Adrenal gland (tissue), 12 donors: ENCODE data around the gene AKAP5. TPM values are rescaled to one million over a fixed set of nuclear protein-coding genes. Genes with fewer than 3 reads are reported as not detected.
A peak's percentile ranks its signal among the peaks of the same experiment; 100 is the strongest.

ENCODE experiments used
- DNase-seq, 7 donors: peaks; one replicate each; pipeline ENCODE4 v3.0.0-alpha.2; 2019 to 2020
- H3K27ac ChIP-seq, 5 donors: fragments of 200-600 bp; sonication (generic) in 4 of 5; 1 replicate in 3 of 5; 2 replicates in 2 of 5; pipeline versions ENCODE4 v1.5.1 to v1.8.0; 2016 to 2020; ENCODE audit warnings: mild to moderate bottlenecking in 1 of 5
- H3K27me3 ChIP-seq: fragments of 200-600 bp; 2 replicates; pipeline ENCODE4 v1.8.0; 2021
- H3K36me3 ChIP-seq, 2 donors: fragments of 200-600 bp; replicated peaks in 1 of 2; 1 replicate in 1 of 2; 2 replicates in 1 of 2; pipeline versions ENCODE4 v1.5.1 to v1.8.0; 2018 to 2022
- H3K4me1 ChIP-seq, 2 donors: fragments of 200-600 bp; replicated peaks in 1 of 2; 1 replicate in 1 of 2; 2 replicates in 1 of 2; pipeline versions ENCODE4 v1.5.1 to v1.8.0; 2018 to 2021
- H3K4me3 ChIP-seq, 4 donors: fragments of 200-600 bp; sonication (generic) in 3 of 4; one replicate each; pipeline ENCODE4 v1.5.1; 2016 to 2018
- H3K9me3 ChIP-seq, 3 donors: fragments of 200-600 bp; sonication (generic) in 1 of 3; replicated peaks in 1 of 3; 1 replicate in 2 of 3; 2 replicates in 1 of 3; pipeline versions ENCODE4 v1.5.1 to v1.8.0; 2016 to 2021
- POLR2A ChIP-seq, 2 donors: fragments of 450-650 bp; IDR thresholded peaks; one replicate each; pipeline ENCODE4 v1.6.1; 2017; ENCODE audit warnings: antibody characterized with exemption in 2 of 2, mild to moderate bottlenecking in 2 of 2, moderate library complexity in 1 of 2
- WGBS, 4 donors: extraction: QIAGEN DNeasy Blood & Tissue Kit in 2 of 4; methylation state at CpG; one replicate each; pipeline versions ENCODE4 v1.1.5 to v1.1.7; 2013 to 2017; 5-methylcytosine and 5-hydroxymethylcytosine counted together
- intact Hi-C, 2 donors: fragments of 100-400 bp; cut with DNase I; formaldehyde crosslinking; loops; one replicate each; pipeline versions ENCODE4 v1.14.1 to v1.15.0; 2022 to 2023
- polyA plus RNA-seq, 3 donors: library from polyadenylated mRNA; stranded (reverse); fragments of 200-250 nt in 2 of 3; fragments of 350-450 nt in 1 of 3; fragmentation: Illumina TruSeq in 1 of 3; extraction: RNeasy Lipid Tissue Mini Kit (QIAGEN cat#74804) in 1 of 3; gene quantifications; one replicate each; pipeline ENCODE4 v1.2.3, GENCODE V29; 2013 to 2014
- total RNA-seq, 9 donors: library from RNA; depleted of rRNA in 4 of 9; stranded (reverse); fragments of >200 nt in 4 of 9; fragments of 120-200 nt in 1 of 9; fragmentation: NEBNext Ultra II Directional in 1 of 9; extraction: Animal tissue kit (Norgen Biotek cat#: 25700) in 1 of 9; gene quantifications; one replicate each; pipeline versions ENCODE4 v1.1.0 to v1.2.4, GENCODE V29; 2013 to 2023
- TF ChIP-seq, protein P1 (sequence below), 6 experiments: fragments of 450-650 bp in 4 of 6; fragments of 200-600 bp in 2 of 6; sonication (generic) in 1 of 6; IDR thresholded peaks; 1 replicate in 5 of 6; 2 replicates in 1 of 6; pipeline versions ENCODE4 v1.5.1 to v1.8.0; 2016 to 2021; ENCODE audit warnings: antibody characterized with exemption in 6 of 6, mild to moderate bottlenecking in 2 of 6, moderate library complexity in 1 of 6
- donor health status: healthy with polysubstance abuse.
- donor health status: Bipolar disorder and iron deficiency.
- donor health status: DM: yes; HTN: yes; CAD: no.
- donor health status: DM: no; HTN: no; CAD: no.
- donor health status: DM: no; HTN: no; CAD: no.
- donor health status: DM: yes; HTN: yes; CAD: no.

Gene AKAP5
- total and polyA plus RNA-seq, 12 donors: 0.06 to 0.78 (median 0.26) TPM

- intact Hi-C loops: no loop called here
- no peak for DNase-seq
- Histone ChIP-seq H3K9me3 (no peaks in the 10 kb centered on the region), H3K4me3 (no peak overlapping the region), H3K27me3 (no peaks in the 10 kb centered on the region), H3K36me3 (peaks cover 0 to 16% of the 10 kb centered on the region in 2 donors), H3K4me1 (peaks cover 5 to 10% of the 10 kb centered on the region in 2 donors), H3K27ac (no peak overlapping the region)
- WGBS, 4 donors: 90 to 96% (median 94%) methylated on average over 3 of the region's 3 CpGs
- TF ChIP-seq POLR2A (IDR thresholded peaks at IDR 0.05): no peak
- TF ChIP-seq, protein P1, sequence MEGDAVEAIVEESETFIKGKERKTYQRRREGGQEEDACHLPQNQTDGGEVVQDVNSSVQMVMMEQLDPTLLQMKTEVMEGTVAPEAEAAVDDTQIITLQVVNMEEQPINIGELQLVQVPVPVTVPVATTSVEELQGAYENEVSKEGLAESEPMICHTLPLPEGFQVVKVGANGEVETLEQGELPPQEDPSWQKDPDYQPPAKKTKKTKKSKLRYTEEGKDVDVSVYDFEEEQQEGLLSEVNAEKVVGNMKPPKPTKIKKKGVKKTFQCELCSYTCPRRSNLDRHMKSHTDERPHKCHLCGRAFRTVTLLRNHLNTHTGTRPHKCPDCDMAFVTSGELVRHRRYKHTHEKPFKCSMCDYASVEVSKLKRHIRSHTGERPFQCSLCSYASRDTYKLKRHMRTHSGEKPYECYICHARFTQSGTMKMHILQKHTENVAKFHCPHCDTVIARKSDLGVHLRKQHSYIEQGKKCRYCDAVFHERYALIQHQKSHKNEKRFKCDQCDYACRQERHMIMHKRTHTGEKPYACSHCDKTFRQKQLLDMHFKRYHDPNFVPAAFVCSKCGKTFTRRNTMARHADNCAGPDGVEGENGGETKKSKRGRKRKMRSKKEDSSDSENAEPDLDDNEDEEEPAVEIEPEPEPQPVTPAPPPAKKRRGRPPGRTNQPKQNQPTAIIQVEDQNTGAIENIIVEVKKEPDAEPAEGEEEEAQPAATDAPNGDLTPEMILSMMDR (IDR thresholded peaks at IDR 0.05): no peak
Measured at GRCh38 chr14:64440494-64440893, 24.8 kb upstream of the AKAP5 start.

DNA sequence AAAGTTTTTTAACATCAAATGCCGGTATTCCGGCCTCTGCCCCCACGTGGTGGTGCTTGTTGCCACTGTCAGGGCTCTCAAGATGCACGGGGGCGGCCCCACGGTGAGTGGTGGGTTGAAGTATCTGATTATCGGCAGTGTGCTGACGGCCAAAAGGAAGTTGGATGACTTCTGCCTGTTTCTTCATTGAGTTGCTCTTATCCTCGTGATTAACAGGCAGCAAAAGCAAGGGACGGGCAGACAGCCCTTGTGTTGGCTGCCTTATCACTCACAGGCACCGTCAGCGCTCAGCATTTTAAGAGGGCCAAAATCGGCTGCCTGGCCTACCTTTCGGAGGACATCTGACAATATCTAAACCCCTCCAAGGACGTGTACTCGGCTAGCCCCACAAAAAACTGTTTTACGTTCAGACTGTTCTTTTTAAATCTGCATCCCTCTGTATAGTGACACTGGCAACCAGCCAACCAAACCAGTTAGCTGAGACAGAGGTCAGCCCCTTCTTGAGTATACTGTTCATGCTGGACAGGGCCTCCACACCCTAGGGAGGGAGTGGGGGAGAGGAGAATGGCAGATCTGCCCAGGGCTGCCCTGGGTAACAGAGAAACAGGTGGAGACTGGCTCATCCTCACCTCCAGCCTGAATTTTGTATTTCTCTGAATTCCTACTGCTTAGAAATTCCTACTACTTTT is 22.9 kb upstream of the AKAP5 start:
- Histone ChIP-seq H3K4me3 (no peak overlapping the region), H3K36me3 (peaks cover 0 to 6% of the 10 kb centered on the region in 2 donors), H3K27ac (no peak overlapping the region), H3K27me3 (no peaks in the 10 kb centered on the region), H3K4me1 (peaks cover 9 to 17% of the 10 kb centered on the region in 2 donors), H3K9me3 (no peaks in the 10 kb centered on the region)
- DNase-seq: no peak
- intact Hi-C loops: no loop called here
- WGBS, 4 donors: 82 to 86% (median 85%) methylated on average over 17 of the region's 17 CpGs
- TF ChIP-seq POLR2A (IDR thresholded peaks at IDR 0.05): no peak
- TF ChIP-seq, protein P1 (IDR thresholded peaks at IDR 0.05): no peak

GRCh38 chr14:64444140-64444539 is 21.2 kb upstream of the AKAP5 start:
- no peaks in the 10 kb centered on the region for H3K9me3 ChIP-seq
- H3K4me3 ChIP-seq: no peak overlapping the region
- H3K36me3 ChIP-seq: peaks cover 0 to 10% of the 10 kb centered on the region in 2 donors
- no peak for DNase-seq
- no peak overlapping the region for H3K27ac ChIP-seq
- TF ChIP-seq, protein P1 (IDR thresholded peaks at IDR 0.05): no peak
- TF ChIP-seq POLR2A (IDR thresholded peaks at IDR 0.05): no peak
- WGBS, 4 donors: 90 to 95% (median 93%) methylated on average over 11 of the region's 11 CpGs
- H3K4me1 ChIP-seq: peaks cover 9 to 17% of the 10 kb centered on the region in 2 donors
- H3K27me3 ChIP-seq: no peaks in the 10 kb centered on the region
- intact Hi-C loops: no loop called here

GRCh38 chr14:64444984-64445845 is 20.1 kb upstream of the AKAP5 start:
- peaks cover 9 to 17% of the 10 kb centered on the region in 2 donors for H3K4me1 ChIP-seq
- no peaks in the 10 kb centered on the region for H3K27me3 ChIP-seq
- no peaks in the 10 kb centered on the region for H3K9me3 ChIP-seq
- peak overlapping the region in 3 of 5 donors; percentile 10 to 70 (median 57) for H3K27ac ChIP-seq
- TF ChIP-seq POLR2A (IDR thresholded peaks at IDR 0.05): no peak
- TF ChIP-seq, protein P1 (IDR thresholded peaks at IDR 0.05): no peak
- H3K4me3 ChIP-seq: no peak overlapping the region
- intact Hi-C loops: no loop called here
- H3K36me3 ChIP-seq: peaks cover 0 to 15% of the 10 kb centered on the region in 2 donors
- 48 to 51% (median 49%) methylated on average over 7 of the region's 7 CpGs for WGBS, 4 donors
- peak; percentile 23 to 76 (median 50) for DNase-seq
